Measurements from ENCODE around the gene CYTH1.

Gene CYTH1

GRCh38 chr17:78708510-78708973 is 73.5 kb downstream of the CYTH1 start (continued):
- TF ChIP-seq ZNF148 (tag by site-specific recombination; IDR thresholded peaks at IDR 0.05; ENCODE audit: borderline replicate concordance): no peak
- peak; percentile 47; the same call in 1 of the 2 replicates for TF ChIP-seq SCRT2 (tag by site-specific recombination; IDR thresholded peaks at IDR 0.05)
- no peak for TF ChIP-seq ZNF366 (tag by site-specific recombination; conservative IDR thresholded peaks at IDR 0.05)
- peak; percentile 64; the same call in 1 of the 2 replicates for TF ChIP-seq ZSCAN30 (tag by site-specific recombination; IDR thresholded peaks at IDR 0.05)
- TF ChIP-seq PRDM10 (tag by site-specific recombination; IDR thresholded peaks at IDR 0.05): peak; percentile 31; the same call in 1 of the 2 replicates
- TF ChIP-seq ZNF600 (tag by site-specific recombination; IDR thresholded peaks at IDR 0.05): peak; percentile 96

- TF ChIP-seq ZNF426 (tag by site-specific recombination; IDR thresholded peaks at IDR 0.05): no peak
- TF ChIP-seq ZNF513 (tag by site-specific recombination; IDR thresholded peaks at IDR 0.05): no peak
- TF ChIP-seq ZNF776 (tag by site-specific recombination; IDR thresholded peaks at IDR 0.05; ENCODE audit: borderline replicate concordance): no peak
- TF ChIP-seq ZNF2 (tag by site-specific recombination; IDR thresholded peaks at IDR 0.05): no peak
- no peak for TF ChIP-seq ZSCAN16 (tag by site-specific recombination; IDR thresholded peaks at IDR 0.05)
- no peak for TF ChIP-seq ZNF488 (tag by site-specific recombination; IDR thresholded peaks at IDR 0.05)
- TF ChIP-seq EGR2 (tag by site-specific recombination; IDR thresholded peaks at IDR 0.05; ENCODE audit: low read depth): no peak
- no peak for TF ChIP-seq ZFP41 (tag by site-specific recombination; IDR thresholded peaks at IDR 0.05; ENCODE audit: borderline replicate concordance)
- TF ChIP-seq ZNF19 (tag by site-specific recombination; IDR thresholded peaks at IDR 0.05; ENCODE audit: low read depth): no peak
- TF ChIP-seq ZNF391 (tag by site-specific recombination; IDR thresholded peaks at IDR 0.05; ENCODE audit: borderline replicate concordance, low read depth): no peak
- no peak for TF ChIP-seq ZNF311 (tag by site-specific recombination; IDR thresholded peaks at IDR 0.05; ENCODE audit: borderline replicate concordance)
- TF ChIP-seq ZBTB21 (tag by site-specific recombination; IDR thresholded peaks at IDR 0.05): no peak
- TF ChIP-seq ZNF777 (tag by site-specific recombination; IDR thresholded peaks at IDR 0.05; ENCODE audit: borderline replicate concordance): no peak
- TF ChIP-seq ZNF843 (tag by site-specific recombination; IDR thresholded peaks at IDR 0.05): no peak
- no peak for TF ChIP-seq ZNF837 (tag by site-specific recombination; IDR thresholded peaks at IDR 0.05)
- TF ChIP-seq ZNF239 (tag by site-specific recombination; IDR thresholded peaks at IDR 0.05): no peak
Measured at GRCh38 chr17:78707923-78708322, 74.2 kb downstream of the CYTH1 start.

More at GRCh38 chr17:78707923-78708322, 74.2 kb downstream of the CYTH1 start:
- Histone ChIP-seq H3K4me1 (ENCODE audit: control insufficient read depth, insufficient read depth, low read length) (peaks cover 16% of the 10 kb centered on the region), H3K9me3 (ENCODE audit: control insufficient read depth, insufficient read depth, low read depth, low read length) (no peaks in the 10 kb centered on the region), H3K4me3 (ENCODE audit: low read depth, low read length) (no peak overlapping the region), H3K27ac (ENCODE audit: extremely low read depth, low read depth, low read length) (no peak overlapping the region), H3K36me3 (ENCODE audit: control insufficient read depth in 2 of 2, insufficient read depth in 1 of 2, low read length in 2 of 2) (peaks cover 0 to 29% of the 10 kb centered on the region in 2 experiments; a peak in 2 of 3 replicates)
- CTCF ChIA-PET: interaction anchor here (0.6 to 8.2 kb wide), 56 partner anchors 8 to 1250 kb away, joined by 3 to 157 read pairs (median 5); no protein-coding TSS in a partner anchor
- POLR2A ChIA-PET: interaction anchor here (1.3 to 2.1 kb wide), 2 partner anchors 28 to 211 kb away, joined by 4 to 9 read pairs; no protein-coding TSS in a partner anchor

Measured in HEK293 (cell line).